Measurements from ENCODE around the gene BLZF1.

- no peak for TF ChIP-seq CTCF (IDR thresholded peaks at IDR 0.05)
- TF ChIP-seq EP300 (IDR thresholded peaks at IDR 0.05): no peak
- no peak for TF ChIP-seq POLR2A (IDR thresholded peaks at IDR 0.05)
Observed at GRCh38 chr1:169347688-169348382, 20.2 kb upstream of the BLZF1 start.

Data from ovary (tissue), 3 donors.